H7 (cell line): ENCODE measurements around the gene ATP8A2. TPM values are rescaled to one million over a fixed set of nuclear protein-coding genes. Genes with fewer than 3 reads are reported as not detected.
"Not testable (repeated sequence)": the region's sequence is repeated elsewhere in the genome, so short reads cannot be mapped to it uniquely, and the experiment has no call there.

Experiments used
- DNase-seq: peaks from one replicate; pipeline ENCODE4 v3.0.0; 2012
- H3K27me3 ChIP-seq: 2 replicates; pipeline ENCODE4 v1.6.0; 2011; ENCODE audit warnings: mild to moderate bottlenecking, low read length; ENCODE audit not compliant: control insufficient read depth, insufficient read depth
- H3K36me3 ChIP-seq: replicated peaks from 2 replicates; pipeline ENCODE4 v1.5.1; 2011; ENCODE audit warnings: low read length; ENCODE audit not compliant: control insufficient read depth, insufficient read depth
- H3K4me3 ChIP-seq: 2 replicates; pipeline ENCODE4 v1.5.1; 2011; ENCODE audit warnings: low read depth, mild to moderate bottlenecking, control low read depth, low read length, moderate library complexity; ENCODE audit not compliant: insufficient read depth
- total RNA-seq: library from RNA; depleted of rRNA; stranded (reverse); fragments of >200 nt; shearing (Covaris generic); gene quantifications from 2 replicates; pipeline ENCODE4 v1.2.3, GENCODE V29; 2014; rRNA removed

Gene ATP8A2
- total RNA-seq, 1 experiment from 2014 or later: 0.38 TPM

DNA sequence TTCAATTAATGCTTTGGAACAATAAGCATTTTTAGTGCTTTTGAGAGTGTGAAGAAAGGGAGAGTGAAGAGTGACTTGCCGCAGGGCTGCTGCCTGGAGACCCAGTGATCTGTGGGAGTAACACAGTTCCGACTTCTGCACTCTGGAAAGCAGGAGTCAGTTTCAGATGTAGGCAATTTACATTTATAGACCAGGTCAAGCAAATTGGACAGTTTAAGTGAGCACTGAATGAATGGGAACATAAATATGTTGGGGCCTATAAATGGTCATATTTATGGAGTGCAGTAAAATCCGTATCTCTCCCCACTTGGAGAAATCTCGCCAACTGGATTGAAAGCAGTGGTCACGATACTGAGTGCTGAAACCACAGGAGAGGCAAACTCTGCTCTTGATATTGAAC, 689.5 kb downstream of the ATP8A2 start:
- no peak for DNase-seq
- no peaks in the 10 kb centered on the region for H3K27me3 ChIP-seq
- H3K4me3 ChIP-seq: no peak overlapping the region
- no peaks in the 10 kb centered on the region for H3K36me3 ChIP-seq

DNA sequence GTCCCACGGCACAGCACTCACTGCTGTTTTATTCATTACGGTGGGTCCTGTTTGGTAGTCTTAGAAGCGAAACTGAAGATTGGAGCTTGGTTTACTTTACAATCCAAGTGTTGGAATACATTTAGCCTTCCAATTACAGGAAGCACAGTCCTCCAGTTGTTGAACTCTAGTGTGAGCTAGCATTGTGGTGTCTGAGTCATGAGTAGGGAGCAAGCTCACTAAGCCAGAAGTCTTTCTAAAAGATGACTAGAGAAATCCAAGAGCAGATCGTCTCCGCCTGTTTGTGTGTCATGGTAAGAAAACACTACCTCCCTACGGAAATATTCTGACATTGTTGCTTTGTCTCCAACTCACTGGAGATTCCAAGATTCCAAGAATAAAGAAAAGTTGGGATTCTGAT, 690.2 kb downstream of the ATP8A2 start:
- DNase-seq: no peak
- Histone ChIP-seq H3K4me3 (no peak overlapping the region), H3K36me3 (no peaks in the 10 kb centered on the region), H3K27me3 (no peaks in the 10 kb centered on the region)

DNA sequence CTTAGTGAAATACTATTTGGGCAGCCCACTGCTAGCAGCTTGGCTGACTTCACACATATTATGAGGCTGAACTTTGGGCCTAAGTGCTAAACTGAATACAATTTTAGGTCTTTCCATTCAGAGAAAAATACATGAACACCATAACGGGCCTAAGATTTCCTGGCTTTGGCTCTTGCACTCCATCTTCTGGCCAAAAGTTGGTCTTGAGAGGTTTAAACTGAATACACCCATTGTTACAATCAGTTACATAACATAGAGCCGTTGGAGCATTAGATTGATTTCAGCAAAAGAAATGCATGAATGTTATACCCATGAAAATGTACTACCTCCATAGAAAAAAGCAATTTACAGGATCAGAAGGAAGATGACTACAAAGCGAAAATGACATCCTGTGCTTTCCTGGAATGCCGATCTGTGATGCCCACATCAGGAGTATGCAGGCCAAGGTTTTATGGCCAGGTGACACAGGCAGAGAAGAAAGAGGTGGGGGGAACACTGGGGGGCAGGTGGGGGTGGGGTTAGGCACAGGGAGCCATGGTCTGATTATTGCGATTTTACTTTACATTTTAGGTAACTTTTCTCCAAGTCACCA, 691.2 kb downstream of the ATP8A2 start:
- H3K36me3 ChIP-seq: no peaks in the 10 kb centered on the region
- H3K4me3 ChIP-seq: no peak overlapping the region
- peak; percentile 51 for DNase-seq
- no peaks in the 10 kb centered on the region for H3K27me3 ChIP-seq

DNA sequence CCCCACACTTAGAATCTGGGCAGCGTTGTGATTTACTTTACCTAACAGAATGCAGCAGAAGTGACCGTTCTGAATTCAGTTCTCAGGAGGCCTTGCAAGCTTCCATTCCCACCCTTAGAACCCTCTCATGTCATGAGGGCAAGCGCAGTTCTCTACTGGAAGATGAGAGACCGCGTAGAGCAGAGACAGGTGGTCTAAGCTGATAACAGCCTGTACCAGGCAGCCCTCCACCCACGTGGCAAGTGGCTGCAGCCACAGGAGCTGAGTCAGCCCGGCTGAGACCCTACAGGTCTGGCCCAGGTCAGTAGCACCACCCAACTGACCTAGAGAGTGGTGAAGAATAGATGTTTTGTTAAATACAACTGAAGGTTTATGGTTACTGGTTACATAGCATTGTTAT, 694.7 kb downstream of the ATP8A2 start:
- DNase-seq, H3K36me3 ChIP-seq, H3K4me3 ChIP-seq, H3K27me3 ChIP-seq: not testable (repeated sequence)

DNA sequence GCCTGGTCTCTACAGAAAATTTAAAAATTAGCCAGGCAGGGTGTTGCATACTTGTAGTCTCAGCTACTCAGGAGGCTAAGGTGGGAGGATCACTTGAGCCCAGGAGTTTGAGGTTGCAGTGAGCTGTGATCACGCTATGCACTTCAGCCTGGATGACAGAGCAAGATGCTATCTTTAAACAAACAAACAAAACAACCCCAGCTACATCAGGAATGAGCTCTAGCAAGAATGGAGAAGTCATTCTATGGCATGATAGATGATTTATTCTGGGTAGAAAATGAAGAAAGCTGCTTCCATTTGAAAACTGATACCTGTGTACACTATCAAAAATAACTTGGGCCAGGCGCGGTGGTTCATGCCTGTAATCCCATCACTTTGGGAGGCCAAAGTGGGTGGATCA, 695.8 kb downstream of the ATP8A2 start:
- DNase-seq: no peak
- Histone ChIP-seq H3K4me3 (no peak overlapping the region), H3K27me3 (no peaks in the 10 kb centered on the region), H3K36me3 (no peaks in the 10 kb centered on the region)

DNA sequence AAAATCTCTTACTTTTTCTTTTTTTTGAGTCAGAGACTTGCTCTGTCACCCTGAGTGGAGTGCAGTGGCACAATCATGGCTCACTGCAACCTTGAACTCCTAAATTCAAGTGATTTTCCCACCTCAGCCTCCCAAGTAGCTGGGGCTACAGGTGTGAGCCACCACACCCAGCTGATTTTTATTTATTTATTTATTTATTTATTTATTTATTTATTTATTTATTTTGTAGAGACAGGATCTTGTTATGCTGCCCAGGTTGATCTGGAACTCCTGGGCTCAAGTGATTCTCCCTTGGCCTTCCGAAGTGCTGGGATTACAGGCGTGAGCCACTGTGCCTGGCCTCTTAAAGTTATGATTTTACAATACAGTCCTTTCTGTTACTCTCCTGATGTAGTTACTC, 696.6 kb downstream of the ATP8A2 start:
- not testable (repeated sequence) for H3K36me3 ChIP-seq, DNase-seq, H3K4me3 ChIP-seq, H3K27me3 ChIP-seq

DNA sequence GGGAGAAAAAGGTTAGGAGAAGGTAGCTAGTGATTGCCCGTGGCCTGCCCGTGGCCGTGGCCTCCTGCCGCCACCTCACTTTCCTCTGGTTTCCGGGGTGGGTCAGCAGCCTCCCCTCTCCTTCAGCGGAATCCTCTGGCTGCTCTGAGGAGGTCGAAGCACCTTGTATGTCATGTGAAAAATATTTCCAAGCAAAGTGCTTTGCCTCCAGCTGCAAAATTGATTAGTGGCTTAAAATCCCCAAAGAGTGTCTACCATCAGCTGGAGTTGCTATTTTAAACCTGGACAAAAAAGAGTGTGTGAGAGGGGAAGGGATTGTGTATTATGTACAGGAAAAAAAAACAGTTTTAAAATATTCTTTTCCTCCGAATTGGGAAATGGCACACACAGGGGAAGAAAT, 697.9 kb downstream of the ATP8A2 start:
- H3K27me3 ChIP-seq, DNase-seq, H3K4me3 ChIP-seq, H3K36me3 ChIP-seq: not testable (repeated sequence)

DNA sequence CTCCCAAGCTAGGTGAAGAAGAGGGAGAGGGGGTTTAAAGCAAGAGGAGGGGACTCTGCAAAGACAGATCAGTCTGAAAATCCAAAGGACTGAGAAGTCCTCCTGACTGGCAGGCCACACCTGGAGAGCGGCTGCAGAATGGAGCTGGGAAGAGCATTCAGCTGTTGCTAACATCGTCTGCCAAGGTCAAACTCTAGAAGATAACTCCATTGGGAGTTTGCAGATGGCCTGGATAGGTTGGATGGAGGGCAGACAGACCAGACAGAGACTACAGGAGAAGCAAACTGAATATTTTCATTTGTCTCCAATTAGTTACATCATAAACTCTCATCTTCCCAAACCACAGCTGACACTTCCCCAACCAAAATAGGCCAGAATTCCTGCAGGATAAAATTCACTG, 699.9 kb downstream of the ATP8A2 start:
- no peaks in the 10 kb centered on the region for H3K36me3 ChIP-seq
- no peaks in the 10 kb centered on the region for H3K27me3 ChIP-seq
- no peak for DNase-seq
- no peak overlapping the region for H3K4me3 ChIP-seq

DNA sequence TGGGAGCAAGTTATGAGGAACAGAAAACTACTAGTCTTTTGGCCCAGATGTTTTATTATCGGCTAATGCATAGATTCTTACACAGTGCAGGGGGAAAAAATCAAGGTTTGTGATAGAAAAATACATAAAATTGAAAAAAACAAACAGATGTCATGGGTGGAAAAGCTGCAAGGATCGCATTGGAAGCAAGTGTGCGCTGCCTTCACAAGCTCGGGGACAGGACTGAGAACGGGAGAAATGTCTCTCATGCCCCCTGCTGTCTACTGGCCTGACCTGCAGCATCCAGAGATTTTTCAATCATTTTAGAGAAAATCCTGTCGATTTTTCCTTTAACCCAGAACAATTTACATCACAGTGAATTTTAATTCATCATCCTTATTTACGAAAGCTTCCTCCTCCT, 700.6 kb downstream of the ATP8A2 start:
- DNase-seq, H3K36me3 ChIP-seq, H3K4me3 ChIP-seq, H3K27me3 ChIP-seq: not testable (repeated sequence)

DNA sequence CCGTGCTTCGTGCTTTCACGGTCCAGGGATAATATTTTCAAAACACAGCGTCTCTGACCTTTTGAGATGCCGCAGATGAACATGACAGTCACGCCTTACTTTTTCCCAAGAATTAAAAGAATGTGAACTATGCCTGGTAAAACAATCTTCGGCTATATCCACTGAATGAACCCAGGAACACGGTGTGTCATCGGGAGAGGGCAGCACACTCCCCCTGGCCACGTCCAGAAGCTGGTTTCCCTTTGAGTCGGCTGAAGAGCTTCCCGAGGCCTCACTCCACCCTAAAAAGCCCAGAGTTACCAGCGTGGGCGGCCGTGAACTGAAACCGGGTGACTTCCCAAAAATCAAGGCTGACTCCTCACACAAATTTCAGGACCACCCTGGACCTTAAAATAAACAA, 702.9 kb downstream of the ATP8A2 start:
- Histone ChIP-seq H3K27me3 (no peaks in the 10 kb centered on the region), H3K4me3 (no peak overlapping the region), H3K36me3 (no peaks in the 10 kb centered on the region)
- no peak for DNase-seq

Other genes with a start within 250 kb of the ATP8A2 start
- gene AMER2, start 199.7 kb upstream of the ATP8A2 start, total RNA-seq: 0.15 and 0.17 TPM in 2 replicates
- gene MTMR6, start 84.5 kb upstream of the ATP8A2 start, total RNA-seq: 9.7 and 10.5 TPM in 2 replicates
- 61.4 and 77.5 TPM in 2 replicates for gene NUP58, start 70.3 kb upstream of the ATP8A2 start, total RNA-seq